ENCODE data around the gene ZNF229. TPM values are rescaled to one million over a fixed set of nuclear protein-coding genes. Genes with fewer than 3 reads are reported as not detected.
"Not testable (repeated sequence)": the region's sequence is repeated elsewhere in the genome, so short reads cannot be mapped to it uniquely, and the experiment has no call there.

ZNF229 gene
- 15.2 TPM for total RNA-seq (ENCODE audit: unreplicated experiment)
- long read RNA-seq, full-length matches to known transcripts, result 1 of 5 reads
- long read RNA-seq, partial matches to known transcripts, result 0 of 5 reads
- long read RNA-seq, other reads (novel, unspliced or antisense), result 4 of 5 reads

DNA sequence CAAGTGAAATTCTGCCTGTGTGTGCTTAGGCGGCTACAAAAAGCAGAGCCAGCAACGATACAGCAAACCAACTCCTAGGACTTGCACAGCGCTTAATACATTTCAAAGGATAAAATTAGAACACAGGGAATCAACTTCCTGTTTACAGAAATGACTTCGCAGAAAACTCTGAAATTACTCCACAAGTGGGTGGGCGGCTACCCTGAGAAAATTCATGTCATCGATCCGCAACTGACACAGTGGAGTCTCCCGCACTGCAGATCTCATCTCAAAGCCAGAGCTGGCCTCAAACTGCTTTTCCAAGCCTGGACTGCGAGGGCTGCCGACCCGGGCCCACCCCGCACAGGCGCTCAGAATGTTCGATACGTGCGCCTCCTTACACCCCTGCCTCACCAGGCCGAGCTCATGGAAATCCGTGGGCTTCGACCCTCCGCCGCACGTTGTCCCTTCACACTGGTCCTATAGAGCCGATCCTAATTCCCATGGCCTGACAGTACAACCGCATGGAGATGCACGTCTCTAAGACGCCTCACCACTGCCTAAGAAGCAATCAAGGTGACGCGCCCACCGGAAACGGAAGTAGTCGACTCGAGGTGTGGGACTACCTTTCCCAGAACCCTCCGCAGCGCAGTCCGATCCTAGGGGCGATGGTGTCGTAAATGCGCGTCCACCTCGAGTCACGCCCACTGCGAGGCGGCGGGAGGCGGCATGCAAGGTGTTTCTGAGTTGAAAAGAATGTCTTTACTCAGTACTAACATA is at the start of gene ZNF229:
ZNF229 (minus strand) TSS at position 557 of the 759 bp plus-strand sequence. CDS start 5,625 bp downstream, outside the sequence.
- TF ChIP-seq, protein P1, sequence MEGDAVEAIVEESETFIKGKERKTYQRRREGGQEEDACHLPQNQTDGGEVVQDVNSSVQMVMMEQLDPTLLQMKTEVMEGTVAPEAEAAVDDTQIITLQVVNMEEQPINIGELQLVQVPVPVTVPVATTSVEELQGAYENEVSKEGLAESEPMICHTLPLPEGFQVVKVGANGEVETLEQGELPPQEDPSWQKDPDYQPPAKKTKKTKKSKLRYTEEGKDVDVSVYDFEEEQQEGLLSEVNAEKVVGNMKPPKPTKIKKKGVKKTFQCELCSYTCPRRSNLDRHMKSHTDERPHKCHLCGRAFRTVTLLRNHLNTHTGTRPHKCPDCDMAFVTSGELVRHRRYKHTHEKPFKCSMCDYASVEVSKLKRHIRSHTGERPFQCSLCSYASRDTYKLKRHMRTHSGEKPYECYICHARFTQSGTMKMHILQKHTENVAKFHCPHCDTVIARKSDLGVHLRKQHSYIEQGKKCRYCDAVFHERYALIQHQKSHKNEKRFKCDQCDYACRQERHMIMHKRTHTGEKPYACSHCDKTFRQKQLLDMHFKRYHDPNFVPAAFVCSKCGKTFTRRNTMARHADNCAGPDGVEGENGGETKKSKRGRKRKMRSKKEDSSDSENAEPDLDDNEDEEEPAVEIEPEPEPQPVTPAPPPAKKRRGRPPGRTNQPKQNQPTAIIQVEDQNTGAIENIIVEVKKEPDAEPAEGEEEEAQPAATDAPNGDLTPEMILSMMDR (IDR thresholded peaks at IDR 0.05; ENCODE audit: partially characterized antibody, unreplicated experiment), result no peak
- peaks cover 38% of the 10 kb centered on the region for H3K36me3 Mint-ChIP-seq (ENCODE audit: unreplicated experiment)
- H3K27me3 Mint-ChIP-seq (ENCODE audit: unreplicated experiment), result peaks cover 4% of the 10 kb centered on the region
- peak; percentile 91 for DNase-seq
- H3K4me1 Mint-ChIP-seq (ENCODE audit: low read depth, unreplicated experiment), result no peaks in the 10 kb centered on the region
- peak within 1 kb of the TSS; percentile 82 for H3K27ac Mint-ChIP-seq (ENCODE audit: unreplicated experiment)
- H3K9me3 Mint-ChIP-seq (ENCODE audit: unreplicated experiment), result peaks cover 19% of the 10 kb centered on the region
- peak within 1 kb of the TSS; percentile 97 for H3K4me3 Mint-ChIP-seq (ENCODE audit: unreplicated experiment)

DNA sequence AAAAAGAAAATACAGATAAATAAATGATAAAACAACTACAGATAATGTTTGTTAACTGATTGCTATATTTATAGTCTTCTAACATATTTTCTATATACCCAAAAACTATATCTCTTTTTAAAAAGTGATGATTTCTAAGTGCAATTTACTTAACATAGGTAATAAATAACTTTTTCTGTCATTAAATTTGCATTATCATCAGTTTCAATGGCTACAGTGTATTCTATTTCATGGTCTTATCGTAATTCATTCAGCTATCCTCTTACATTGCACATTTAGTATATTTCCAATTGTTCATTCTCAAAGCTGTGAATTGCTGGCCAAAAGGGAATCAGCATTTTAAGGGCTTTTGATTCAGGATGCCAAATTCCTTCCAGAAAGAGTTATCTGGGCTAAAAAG is 48.4 kb upstream of the ZNF229 start:
- H3K4me3 Mint-ChIP-seq (ENCODE audit: unreplicated experiment), result no peak overlapping the region
- H3K4me1 Mint-ChIP-seq (ENCODE audit: low read depth, unreplicated experiment), result peaks cover 8% of the 10 kb centered on the region
- H3K36me3 Mint-ChIP-seq (ENCODE audit: unreplicated experiment), result peaks cover 67% of the 10 kb centered on the region
- no peak overlapping the region for H3K27ac Mint-ChIP-seq (ENCODE audit: unreplicated experiment)
- DNase-seq, result no peak
- TF ChIP-seq, protein P1 (IDR thresholded peaks at IDR 0.05; ENCODE audit: partially characterized antibody, unreplicated experiment), result no peak
- H3K9me3 Mint-ChIP-seq (ENCODE audit: unreplicated experiment), result peaks cover 29% of the 10 kb centered on the region
- H3K27me3 Mint-ChIP-seq (ENCODE audit: unreplicated experiment), result peaks cover 11% of the 10 kb centered on the region

DNA sequence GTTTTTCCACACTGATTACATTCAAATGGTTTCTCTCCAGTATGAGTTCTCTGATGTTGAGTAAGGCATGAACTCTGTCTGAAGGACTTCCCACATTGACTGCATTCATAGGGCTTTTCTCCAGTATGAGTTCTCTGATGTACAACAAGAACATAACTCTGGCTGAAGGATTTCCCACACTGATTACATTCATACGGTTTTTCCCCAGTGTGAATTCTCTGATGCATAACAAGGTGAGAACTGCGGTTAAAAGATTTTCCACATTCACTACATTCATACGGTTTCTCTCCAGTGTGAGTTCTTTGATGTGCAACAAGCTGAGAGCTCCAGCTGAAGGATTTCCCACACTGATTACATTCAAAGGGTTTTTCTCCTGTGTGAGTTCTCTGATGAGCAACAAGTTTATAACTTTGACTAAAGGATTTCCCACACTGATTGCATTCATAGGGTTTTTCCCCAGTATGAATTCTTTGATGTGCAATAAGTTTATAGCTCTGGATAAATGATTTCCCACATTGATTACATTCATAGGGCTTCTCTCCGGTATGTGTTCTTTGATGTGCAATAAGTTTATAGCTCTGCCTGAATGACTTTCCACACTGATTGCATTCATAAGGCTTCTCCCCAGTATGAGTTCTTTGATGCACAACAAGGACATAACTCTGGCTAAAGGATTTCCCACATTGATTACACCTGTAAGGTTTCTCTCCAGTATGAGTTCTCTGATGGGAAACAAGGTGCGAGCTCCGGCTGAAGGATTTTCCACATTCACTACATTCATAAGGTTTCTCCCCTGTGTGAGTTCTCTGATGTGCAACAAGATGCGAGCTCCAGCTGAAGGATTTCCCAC is 28.5 kb upstream of the ZNF229 start:
- H3K27me3 Mint-ChIP-seq (ENCODE audit: unreplicated experiment), result peaks cover 21% of the 10 kb centered on the region
- TF ChIP-seq, protein P1 (IDR thresholded peaks at IDR 0.05; ENCODE audit: partially characterized antibody, unreplicated experiment), result no peak
- peak overlapping the region; percentile 17 for H3K27ac Mint-ChIP-seq (ENCODE audit: unreplicated experiment)
- H3K9me3 Mint-ChIP-seq (ENCODE audit: unreplicated experiment), result peaks cover 68% of the 10 kb centered on the region
- H3K36me3 Mint-ChIP-seq (ENCODE audit: unreplicated experiment), result peaks cover 94% of the 10 kb centered on the region
- no peak for DNase-seq
- no peak overlapping the region for H3K4me3 Mint-ChIP-seq (ENCODE audit: unreplicated experiment)
- no peaks in the 10 kb centered on the region for H3K4me1 Mint-ChIP-seq (ENCODE audit: low read depth, unreplicated experiment)

DNA sequence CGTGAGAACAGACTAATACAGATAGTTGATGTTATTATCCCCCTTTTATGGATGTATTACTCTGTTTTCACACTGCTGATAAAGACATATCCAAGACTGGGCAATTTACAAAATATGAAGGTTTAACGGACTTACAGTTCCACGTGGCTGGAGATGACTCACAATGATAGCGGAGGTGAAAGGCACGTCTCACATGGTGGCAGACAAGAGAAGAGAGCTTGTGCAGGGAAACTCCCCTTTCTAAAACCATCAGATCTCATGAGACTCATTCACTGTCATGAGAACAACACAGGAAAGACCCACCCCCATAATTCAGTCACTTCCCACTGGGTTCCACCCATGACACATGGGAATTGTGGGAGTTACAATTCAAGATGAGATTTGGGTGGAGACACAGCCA is 20.5 kb upstream of the ZNF229 start:
- not testable (repeated sequence) for H3K4me1 Mint-ChIP-seq (ENCODE audit: low read depth, unreplicated experiment)
- Mint-ChIP-seq H3K27me3 (ENCODE audit: unreplicated experiment) (peaks cover 11% of the 10 kb centered on the region), H3K36me3 (ENCODE audit: unreplicated experiment) (peaks cover 49% of the 10 kb centered on the region)

DNA sequence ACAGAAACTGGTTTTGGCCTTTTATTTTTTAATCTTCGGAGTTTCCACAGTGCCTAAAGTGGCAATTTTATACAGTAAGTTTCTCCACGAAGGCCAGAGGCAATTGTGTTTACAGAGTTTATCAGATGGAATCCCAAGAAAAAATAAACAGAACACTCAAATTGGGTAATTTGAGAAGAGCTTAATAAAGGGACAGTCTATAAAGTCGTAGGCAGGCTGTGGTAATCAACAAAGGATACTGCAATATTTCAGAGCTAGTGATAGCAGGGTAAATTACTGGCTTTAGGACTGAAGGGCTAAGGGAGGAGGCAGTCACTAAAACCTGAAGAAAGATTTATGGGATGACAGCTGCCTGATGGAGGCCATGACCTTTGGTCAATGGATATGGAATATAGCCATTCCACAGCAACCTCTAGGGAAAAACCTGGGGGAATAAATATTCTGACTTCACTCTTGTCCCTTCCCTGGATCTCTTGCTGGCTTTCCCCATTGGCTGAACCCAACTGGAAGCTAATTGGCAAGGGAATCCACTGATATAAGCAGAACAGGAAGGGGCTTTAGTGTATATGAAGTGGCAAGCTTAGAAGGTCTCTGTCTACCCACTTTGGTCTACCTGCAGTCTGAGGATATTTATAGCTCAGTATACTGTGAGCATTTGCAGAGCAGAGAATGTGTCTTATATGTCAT is 14.5 kb upstream of the ZNF229 start:
- H3K36me3 Mint-ChIP-seq (ENCODE audit: unreplicated experiment), result peaks cover 12% of the 10 kb centered on the region
- H3K9me3 Mint-ChIP-seq (ENCODE audit: unreplicated experiment); DNase-seq; H3K4me1 Mint-ChIP-seq (ENCODE audit: low read depth, unreplicated experiment); H3K4me3 Mint-ChIP-seq (ENCODE audit: unreplicated experiment); H3K27ac Mint-ChIP-seq (ENCODE audit: unreplicated experiment); H3K27me3 Mint-ChIP-seq (ENCODE audit: unreplicated experiment): not testable (repeated sequence)

More for the DNA sequence above, 20.5 kb upstream of the ZNF229 start:
- not testable (repeated sequence) for H3K4me3 Mint-ChIP-seq (ENCODE audit: unreplicated experiment); H3K27ac Mint-ChIP-seq (ENCODE audit: unreplicated experiment); DNase-seq
- H3K9me3 Mint-ChIP-seq (ENCODE audit: unreplicated experiment), result peaks cover 26% of the 10 kb centered on the region

DNA sequence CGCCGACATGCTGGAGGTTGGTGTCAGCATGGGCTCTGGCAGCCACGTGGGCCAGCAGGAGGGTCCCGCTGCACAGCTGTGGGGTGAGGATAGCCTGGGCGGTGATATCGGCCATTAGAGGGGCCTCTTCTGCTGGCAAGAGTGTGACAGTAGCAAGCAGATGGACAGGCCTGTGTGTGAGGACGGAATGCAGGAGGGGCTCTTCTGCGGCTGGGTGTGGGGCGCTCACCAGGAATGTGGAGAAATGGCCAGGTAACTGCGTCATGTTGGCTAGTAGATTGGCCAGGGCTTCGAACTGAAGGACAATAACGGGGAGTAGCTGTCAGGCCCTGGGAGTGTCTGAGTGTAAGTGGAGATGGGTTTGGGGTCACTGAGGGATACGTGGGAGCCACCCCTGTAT is 7.7 kb upstream of the ZNF229 start:
- Mint-ChIP-seq H3K36me3 (ENCODE audit: unreplicated experiment) (peaks cover 27% of the 10 kb centered on the region), H3K9me3 (ENCODE audit: unreplicated experiment) (peaks cover 19% of the 10 kb centered on the region)
- not testable (repeated sequence) for H3K27ac Mint-ChIP-seq (ENCODE audit: unreplicated experiment); H3K4me1 Mint-ChIP-seq (ENCODE audit: low read depth, unreplicated experiment); H3K4me3 Mint-ChIP-seq (ENCODE audit: unreplicated experiment); H3K27me3 Mint-ChIP-seq (ENCODE audit: unreplicated experiment); DNase-seq
